ENCODE measurements around the gene KRTAP13-4. TPM values are rescaled to one million over a fixed set of nuclear protein-coding genes. Genes with fewer than 3 reads are reported as not detected.

KRTAP13-4 gene
- polyA plus RNA-seq, 1 experiment, result not detected

- DNase-seq (ENCODE audit: low read depth), result no peak
- H3K36me3 ChIP-seq (ENCODE audit: control insufficient read depth, insufficient read depth, low read length), result no peaks in the 10 kb centered on the region
Observed at GRCh38 chr21:30415993-30416392, 14.0 kb upstream of the KRTAP13-4 start.

GRCh38 chr21:30425826-30426225 is 4.2 kb upstream of the KRTAP13-4 start, which contains the start of gene KRTAP13-3:
TSS of gene KRTAP13-3 (minus strand) at chr21:30425926. CDS start at chr21:30425912, 14 bp downstream.
- H3K27me3 ChIP-seq (ENCODE audit: control insufficient read depth, insufficient read depth, low read length), result no peaks in the 10 kb centered on the region
- POLR2A ChIA-PET, result no interaction called here
- H3K4me3 ChIP-seq (ENCODE audit: low read depth, low read length), result no peak within 1 kb of the TSS
- TF ChIP-seq CTCF (IDR thresholded peaks at IDR 0.05; ENCODE audit: insufficient read depth, low read depth, low read length), result no peak
- no peaks in the 10 kb centered on the region for H3K36me3 ChIP-seq (ENCODE audit: control insufficient read depth, insufficient read depth, low read length)
- CTCF ChIA-PET, result no interaction called here
- no peak for DNase-seq (ENCODE audit: low read depth)

More at GRCh38 chr21:30415993-30416392, 14.0 kb upstream of the KRTAP13-4 start:
- no peak overlapping the region for H3K4me3 ChIP-seq (ENCODE audit: low read depth, low read length)
- TF ChIP-seq CTCF (IDR thresholded peaks at IDR 0.05; ENCODE audit: insufficient read depth, low read depth, low read length), result no peak
- CTCF ChIA-PET, result no interaction called here
- POLR2A ChIA-PET, result no interaction called here
- H3K27me3 ChIP-seq (ENCODE audit: control insufficient read depth, insufficient read depth, low read length), result no peaks in the 10 kb centered on the region

- ChIA-PET POLR2A (no interaction called here), CTCF (no interaction called here)
- TF ChIP-seq CTCF (IDR thresholded peaks at IDR 0.05; ENCODE audit: insufficient read depth, low read depth, low read length), result no peak
- no peak for DNase-seq (ENCODE audit: low read depth)
- no peaks in the 10 kb centered on the region for H3K36me3 ChIP-seq (ENCODE audit: control insufficient read depth, insufficient read depth, low read length)
- H3K4me3 ChIP-seq (ENCODE audit: low read depth, low read length), result no peak overlapping the region
- no peaks in the 10 kb centered on the region for H3K27me3 ChIP-seq (ENCODE audit: control insufficient read depth, insufficient read depth, low read length)
Observed at GRCh38 chr21:30426731-30427130, 3.3 kb upstream of the KRTAP13-4 start.

GRCh38 chr21:30434033-30434631 is 4.1 kb downstream of the KRTAP13-4 start:
- no peak; the same call in 1 of the 2 replicates for TF ChIP-seq CTCF (IDR thresholded peaks at IDR 0.05; ENCODE audit: insufficient read depth, low read depth, low read length)
- no peak for DNase-seq (ENCODE audit: low read depth)
- Histone ChIP-seq H3K27me3 (ENCODE audit: control insufficient read depth, insufficient read depth, low read length) (no peaks in the 10 kb centered on the region), H3K4me3 (ENCODE audit: low read depth, low read length) (no peak overlapping the region), H3K36me3 (ENCODE audit: control insufficient read depth, insufficient read depth, low read length) (no peaks in the 10 kb centered on the region)
- ChIA-PET CTCF (no interaction called here), POLR2A (no interaction called here)

- ChIA-PET POLR2A (no interaction called here), CTCF (no interaction called here)
- DNase-seq (ENCODE audit: low read depth), result no peak
- TF ChIP-seq CTCF (IDR thresholded peaks at IDR 0.05; ENCODE audit: insufficient read depth, low read depth, low read length), result no peak
- Histone ChIP-seq H3K4me3 (ENCODE audit: low read depth, low read length) (no peak overlapping the region), H3K27me3 (ENCODE audit: control insufficient read depth, insufficient read depth, low read length) (no peaks in the 10 kb centered on the region), H3K36me3 (ENCODE audit: control insufficient read depth, insufficient read depth, low read length) (no peaks in the 10 kb centered on the region)
Observed at GRCh38 chr21:30437010-30437565, 7.1 kb downstream of the KRTAP13-4 start.

Data from BJ (cell line).